Left cardiac atrium (tissue), 4 donors: ENCODE data around the gene ZNF182. TPM values are rescaled to one million over a fixed set of nuclear protein-coding genes. Genes with fewer than 3 reads are reported as not detected.
"Not testable (repeated sequence)": the region's sequence is repeated elsewhere in the genome, so short reads cannot be mapped to it uniquely, and the experiment has no call there.

Experiments used
- ATAC-seq, 2 donors: fragments of 200-7000 bp; cut with Tn5 transposase; one replicate each; pipeline ENCODE4 v1.9.1; 2020; ENCODE audit warnings: mild to moderate bottlenecking in 2 of 2, moderate library complexity in 2 of 2
- DNase-seq: peaks from one replicate; pipeline ENCODE4 v3.0.0-alpha.2; 2020
- intact Hi-C, 2 donors: fragments of 100-400 bp; cut with DNase I; formaldehyde crosslinking; loops; one replicate each; pipeline versions ENCODE4 v1.14.1 to v1.15.1; 2022 to 2023
- total RNA-seq, 2 donors: library from RNA; stranded (reverse); fragmentation: NEBNext Ultra II Directional; extraction: Animal tissue kit (Norgen Biotek cat#: 25700); gene quantifications; one replicate each; pipeline ENCODE4 v1.2.1, GENCODE V29; 2021
- donor health status: DM: no; HTN: yes; CAD: no.
- donor health status: DM: no; HTN: yes; CAD: no; lungs with severe emphysema.
- donor health status: DM: yes; HTN: yes; CAD: no.
- donor health status: Dilated cardiomyopathy.

Gene ZNF182
- total RNA-seq, 2 donors from 2014 or later = 2.7 to 2.9 TPM

DNA sequence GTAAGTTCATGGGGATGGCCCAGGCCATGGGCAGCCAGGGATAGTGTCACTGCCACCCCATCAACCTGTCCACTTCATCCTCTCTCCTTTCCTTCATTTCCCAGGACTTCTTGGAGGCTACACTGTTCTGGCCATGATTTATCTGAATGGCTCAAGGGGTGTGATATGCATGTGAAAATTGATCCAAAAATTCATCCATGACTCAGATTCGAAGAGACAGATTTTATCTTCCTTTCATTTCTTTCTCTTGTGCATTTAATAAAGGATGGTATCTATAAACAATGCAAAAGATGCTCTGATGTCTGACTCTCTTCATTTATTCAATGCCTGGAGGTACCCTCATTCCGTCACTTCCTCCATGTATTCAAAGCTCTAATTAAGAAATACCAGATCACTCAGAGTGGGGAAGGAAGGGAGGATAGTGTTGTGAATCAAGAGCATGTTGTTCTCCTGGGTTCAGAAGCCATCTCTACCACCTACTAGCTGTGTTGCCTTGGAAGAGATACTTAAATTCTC, 5.7 kb upstream of the ZNF182 start:
- not testable (repeated sequence) for DNase-seq

DNA sequence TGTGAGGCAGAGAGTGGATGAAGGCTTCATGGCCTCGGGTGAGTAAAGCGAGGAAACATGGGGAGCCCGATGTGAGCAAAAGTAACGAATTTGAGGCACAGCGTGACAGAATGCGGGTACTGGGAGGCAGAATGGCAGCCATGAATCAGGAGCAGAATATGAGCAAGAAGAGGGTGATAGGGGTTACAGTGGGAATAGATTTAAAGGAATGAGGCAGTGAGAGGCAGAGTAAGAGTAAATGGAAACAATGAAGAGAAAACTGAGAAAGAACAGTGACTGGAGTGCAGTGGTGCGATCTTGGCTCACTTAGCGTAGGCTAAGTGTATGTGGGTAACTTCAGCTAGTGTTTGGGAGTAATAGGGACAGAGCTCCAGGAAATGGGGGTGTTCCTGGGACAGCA, 2.9 kb upstream of the ZNF182 start, which contains the start of gene SPACA5:
Gene SPACA5 (plus strand): TSS at position 301 of the 400 bp plus-strand sequence. CDS start 815 bp downstream, outside the sequence.
- DNase-seq, ATAC-seq, intact Hi-C loops: not testable (repeated sequence)

More for the DNA sequence above, 5.7 kb upstream of the ZNF182 start:
- ATAC-seq, intact Hi-C loops: not testable (repeated sequence)

DNA sequence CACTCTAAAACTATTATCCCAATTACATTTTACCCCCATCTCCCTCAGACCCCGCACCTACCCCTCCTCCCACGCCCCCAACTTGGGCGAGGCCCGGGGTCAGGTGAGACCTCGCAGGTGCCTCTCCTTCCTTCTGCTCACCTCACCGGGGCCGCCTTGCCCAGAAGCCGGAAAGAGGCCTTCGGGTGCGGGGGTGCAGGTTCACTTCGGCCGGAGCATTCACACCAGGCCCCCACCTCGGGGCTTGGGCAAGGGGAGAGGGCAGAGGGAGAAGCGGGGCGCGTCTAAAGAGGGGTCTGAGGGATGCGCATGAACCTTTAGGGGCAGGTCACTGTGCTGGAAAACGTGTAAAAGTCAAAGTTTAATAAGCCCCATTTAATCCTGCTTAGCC, 427 bp downstream of the ZNF182 start:
- ATAC-seq (peak; percentile 9 to 27), DNase-seq (no peak)
- intact Hi-C loops = no loop called here

DNA sequence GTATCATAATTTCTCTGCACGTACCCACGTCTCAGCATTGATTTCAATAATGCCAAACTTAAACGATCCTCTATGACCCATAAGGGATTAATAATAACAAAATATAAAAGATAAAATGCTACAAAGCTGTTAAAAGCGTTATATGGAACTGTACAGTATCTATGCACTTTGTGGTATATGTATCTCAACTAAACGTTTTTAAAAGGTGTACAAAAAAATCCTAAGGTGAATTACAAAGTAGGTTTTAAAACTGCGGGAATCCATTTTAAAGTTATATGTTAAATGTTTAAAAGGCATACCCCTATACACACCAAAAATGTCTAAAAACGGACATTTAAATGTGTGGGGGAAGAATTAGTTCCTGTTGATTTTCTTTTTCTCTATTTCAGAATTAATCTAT, 860 bp downstream of the ZNF182 start:
- no peak for ATAC-seq
- intact Hi-C loops = no loop called here
- DNase-seq = no peak

DNA sequence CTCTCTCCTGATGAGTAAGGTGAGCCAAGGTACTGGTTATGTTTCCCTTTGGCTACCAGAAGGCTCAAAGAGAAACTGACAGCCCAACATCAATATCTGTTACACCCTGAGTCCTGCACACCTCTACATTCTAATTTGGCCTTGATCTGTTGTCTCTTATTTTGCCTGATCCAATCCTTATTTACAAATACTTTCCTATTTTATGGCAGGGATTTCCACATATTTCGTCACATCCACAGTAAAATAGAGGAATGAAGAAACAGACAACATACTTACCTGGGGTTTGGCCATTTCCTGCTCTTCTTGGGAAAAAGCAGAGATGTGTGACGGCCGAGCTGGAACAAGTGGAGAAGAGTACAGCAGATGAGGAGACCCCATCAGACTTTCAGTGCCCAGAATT, 1.5 kb downstream of the ZNF182 start:
- no peak for DNase-seq
- ATAC-seq = no peak
- intact Hi-C loops = no loop called here

DNA sequence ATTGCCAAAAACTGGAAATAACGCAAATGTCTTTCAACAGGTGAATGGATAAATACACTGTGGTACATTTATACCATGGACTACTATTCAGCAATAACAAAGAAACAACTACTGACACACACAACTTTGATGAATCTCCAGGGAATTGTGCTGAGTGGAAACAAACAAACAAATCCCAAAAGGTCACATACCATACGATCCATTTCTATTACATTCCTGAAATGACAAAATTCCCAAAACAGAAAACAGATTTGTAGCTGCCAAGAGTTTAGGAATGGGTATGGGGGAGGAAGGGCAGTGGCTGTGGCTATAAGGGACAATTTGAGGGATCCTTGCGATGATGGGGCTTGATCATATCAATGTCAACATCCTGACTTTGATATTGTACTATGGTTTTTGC, 2.5 kb downstream of the ZNF182 start:
- intact Hi-C loops = no loop called here
- ATAC-seq (no peak), DNase-seq (no peak)

DNA sequence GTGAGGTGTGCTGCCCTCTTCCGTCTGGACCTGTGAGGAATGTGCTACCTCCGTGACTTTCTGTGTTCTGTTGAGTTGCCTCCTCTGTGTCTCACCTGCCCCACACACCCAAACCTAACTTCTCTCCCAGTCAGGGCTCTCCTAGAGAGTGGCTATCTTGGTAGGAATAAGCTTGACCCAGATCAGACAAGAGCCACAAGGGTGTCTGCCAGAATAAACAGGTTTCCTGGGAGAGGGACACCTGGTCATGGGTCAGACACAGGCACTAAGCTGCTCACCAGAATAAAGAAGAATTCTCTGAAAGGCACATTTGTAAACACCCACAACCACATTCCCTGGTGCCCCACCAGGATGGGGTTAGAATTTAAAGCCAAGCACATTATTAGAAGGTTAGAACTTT, 11.1 kb downstream of the ZNF182 start:
- intact Hi-C loops = no loop called here
- ATAC-seq = no peak
- DNase-seq = no peak

DNA sequence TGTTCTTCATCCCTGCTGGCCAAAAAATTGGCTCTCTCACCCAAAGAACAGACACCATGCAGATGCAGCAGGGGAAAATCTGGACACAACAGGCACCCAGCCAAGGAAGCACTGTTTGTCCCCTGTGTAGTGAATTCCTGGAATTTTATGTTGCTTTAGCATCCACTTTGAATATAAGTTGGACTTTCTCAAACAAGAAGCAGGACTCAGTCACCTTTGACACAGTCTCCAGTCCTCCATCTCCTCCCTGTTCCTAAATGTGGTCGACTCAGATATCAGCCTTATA, 11.8 kb downstream of the ZNF182 start:
- ATAC-seq (no peak), DNase-seq (no peak)
- intact Hi-C loops = no loop called here

DNA sequence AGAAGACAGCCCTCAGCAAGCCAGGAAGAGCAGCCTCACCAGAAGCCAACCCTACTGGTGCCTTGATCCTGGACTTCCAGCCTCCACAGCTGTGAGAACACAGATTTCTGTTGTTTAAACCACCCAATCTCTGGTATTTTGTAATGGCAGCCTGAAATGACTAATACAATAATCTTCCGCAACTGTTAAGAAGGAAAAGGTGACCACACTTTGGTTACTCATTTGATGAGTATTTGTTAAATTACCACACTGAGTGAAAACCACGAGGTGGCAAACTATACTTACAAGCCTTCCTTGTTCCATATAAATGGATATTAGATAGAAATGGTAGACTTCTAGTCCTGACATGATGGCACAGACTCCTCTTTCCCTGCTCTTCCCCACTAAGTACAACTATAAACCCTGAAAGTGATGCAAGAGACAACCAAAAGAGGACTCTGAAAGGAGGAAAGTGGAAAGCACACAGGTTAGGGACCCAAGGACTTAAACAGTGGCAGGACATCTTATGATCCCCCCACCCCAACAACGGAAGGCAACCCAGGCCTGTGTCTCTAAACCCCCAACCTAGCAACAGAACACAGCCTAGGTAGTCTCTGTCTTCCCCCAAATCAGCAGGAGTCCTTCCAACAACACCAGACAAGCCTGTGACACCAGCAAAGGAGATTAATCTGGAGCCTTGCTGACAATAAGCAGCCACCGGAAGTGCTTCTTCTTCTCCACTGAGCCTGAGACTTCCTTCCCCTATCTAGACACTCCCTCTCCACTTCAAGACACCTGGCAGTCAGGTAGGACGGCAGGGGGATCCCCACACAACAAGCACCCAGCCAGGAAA, 12.3 kb downstream of the ZNF182 start:
- DNase-seq = no peak
- intact Hi-C loops = no loop called here
- ATAC-seq = no peak

DNA sequence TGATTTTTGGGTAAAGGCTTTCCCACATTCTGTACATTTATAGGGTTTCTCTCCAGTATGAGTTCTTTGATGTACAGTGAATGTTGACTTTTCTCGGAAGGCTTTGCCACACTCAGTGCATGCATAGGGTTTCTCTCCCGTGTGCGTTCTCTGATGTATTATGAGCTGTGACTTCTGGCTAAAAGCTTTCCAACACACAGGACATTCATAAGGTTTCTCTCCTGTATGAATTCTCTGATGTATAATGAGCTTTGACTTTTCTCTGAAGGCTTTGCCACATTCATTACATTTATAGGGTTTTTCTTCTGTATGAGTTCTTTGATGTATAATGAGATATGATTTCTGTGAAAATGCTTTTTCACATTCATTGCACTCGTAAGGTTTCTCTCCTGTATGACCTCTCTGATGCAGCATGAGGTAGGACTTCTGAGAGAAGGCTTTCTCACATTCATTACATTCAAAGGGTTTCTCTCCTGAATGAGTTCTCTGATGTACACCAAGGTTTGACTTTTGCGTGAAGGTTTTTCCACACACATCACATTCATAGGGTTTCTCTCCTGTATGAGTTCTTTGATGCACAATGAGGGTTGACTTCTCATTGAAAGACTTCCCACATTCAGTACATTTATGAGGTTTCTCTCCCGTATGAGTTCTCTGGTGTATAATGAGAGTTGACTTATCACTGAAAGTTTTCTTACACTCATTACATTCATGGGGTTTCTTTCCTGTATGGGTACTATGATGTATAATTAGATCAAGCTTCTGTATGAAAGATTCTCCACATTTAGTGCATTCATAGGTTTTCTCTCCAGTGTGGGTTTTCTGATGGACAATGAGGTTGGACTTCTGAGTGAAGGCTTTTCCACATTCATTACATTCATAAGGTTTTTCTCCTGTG, 27.3 kb downstream of the ZNF182 start:
- DNase-seq (no peak), ATAC-seq (no peak)
- intact Hi-C loops = no loop called here

DNA sequence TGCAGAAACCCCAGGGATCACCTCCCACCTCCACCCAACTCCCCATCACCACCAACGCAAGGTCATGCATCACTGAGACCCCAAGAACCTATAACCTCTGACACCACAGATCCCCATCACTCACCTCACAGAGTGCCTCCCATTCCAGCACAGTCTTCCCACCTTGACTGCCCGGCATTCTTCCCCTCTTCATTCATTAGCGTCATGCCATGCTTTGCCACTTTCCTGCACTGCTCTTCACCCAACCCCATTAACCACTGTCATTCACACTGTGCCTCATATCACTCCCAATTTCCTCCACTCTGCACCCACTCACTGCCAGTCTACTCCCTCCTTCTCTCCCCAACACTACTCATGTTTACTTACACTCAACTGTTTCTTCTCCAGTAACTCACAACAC, 30.6 kb downstream of the ZNF182 start:
- intact Hi-C loops = no loop called here
- no peak for DNase-seq
- no peak for ATAC-seq

DNA sequence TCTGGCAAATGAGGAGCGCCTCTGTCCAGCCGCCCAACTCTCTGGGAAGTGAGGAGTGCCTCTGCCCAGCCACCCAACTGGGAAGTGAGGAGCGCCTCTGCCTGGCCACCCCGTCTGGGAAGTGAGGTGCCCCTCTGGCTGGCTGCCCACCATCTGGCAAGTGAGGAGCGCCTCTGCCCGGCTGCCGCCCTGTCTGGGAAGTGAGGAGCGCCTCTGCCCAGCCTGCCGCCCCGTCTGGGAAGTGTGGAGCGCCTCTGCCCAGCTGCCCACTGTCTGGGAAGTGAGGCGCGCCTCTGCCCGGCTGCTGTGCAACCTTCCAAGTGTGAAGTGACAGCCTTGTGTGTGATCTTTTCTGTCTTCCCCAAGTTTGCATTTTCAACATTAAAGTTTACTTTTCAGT, 38.3 kb downstream of the ZNF182 start:
- DNase-seq, intact Hi-C loops, ATAC-seq: not testable (repeated sequence)

DNA sequence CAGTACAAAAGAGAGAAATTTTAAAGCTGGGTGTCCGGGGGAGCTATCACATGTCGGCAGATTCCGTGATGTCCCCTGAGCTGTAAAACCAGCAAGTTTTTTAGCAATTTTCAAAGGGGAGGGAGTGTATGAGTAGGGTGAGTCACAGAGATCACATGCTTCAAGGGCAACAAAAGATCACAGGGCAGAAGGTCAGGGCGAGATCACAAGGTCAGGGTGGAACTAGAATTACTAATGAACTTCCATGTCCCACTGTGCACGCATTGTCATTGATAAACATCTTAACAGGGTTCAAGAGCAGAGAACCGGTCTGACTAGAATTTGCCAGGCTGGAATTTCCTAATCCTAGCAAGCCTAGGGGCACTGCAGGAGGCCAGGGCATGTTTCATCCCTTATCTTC, 42.0 kb downstream of the ZNF182 start:
- intact Hi-C loops, DNase-seq, ATAC-seq: not testable (repeated sequence)

DNA sequence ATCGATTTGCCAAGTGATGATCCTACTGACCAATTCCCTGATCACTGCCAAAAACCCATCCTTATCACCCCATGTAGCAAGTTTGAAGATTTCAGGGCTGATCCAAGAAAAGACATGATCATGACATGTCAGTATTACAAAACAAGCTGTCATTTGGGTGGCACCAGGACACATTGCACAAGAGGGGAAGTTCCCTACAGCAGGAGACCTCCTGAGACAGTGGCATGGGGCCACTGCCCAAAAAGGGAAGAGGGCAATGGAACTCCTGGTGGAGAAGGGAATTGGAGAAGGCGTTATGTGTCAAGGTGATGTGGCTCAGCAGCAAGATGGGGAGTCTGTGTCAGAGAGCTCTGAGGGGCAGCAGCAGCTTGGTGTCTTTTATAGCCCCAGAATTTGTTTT, 43.4 kb downstream of the ZNF182 start:
- no peak for ATAC-seq
- intact Hi-C loops = no loop called here
- DNase-seq = no peak

DNA sequence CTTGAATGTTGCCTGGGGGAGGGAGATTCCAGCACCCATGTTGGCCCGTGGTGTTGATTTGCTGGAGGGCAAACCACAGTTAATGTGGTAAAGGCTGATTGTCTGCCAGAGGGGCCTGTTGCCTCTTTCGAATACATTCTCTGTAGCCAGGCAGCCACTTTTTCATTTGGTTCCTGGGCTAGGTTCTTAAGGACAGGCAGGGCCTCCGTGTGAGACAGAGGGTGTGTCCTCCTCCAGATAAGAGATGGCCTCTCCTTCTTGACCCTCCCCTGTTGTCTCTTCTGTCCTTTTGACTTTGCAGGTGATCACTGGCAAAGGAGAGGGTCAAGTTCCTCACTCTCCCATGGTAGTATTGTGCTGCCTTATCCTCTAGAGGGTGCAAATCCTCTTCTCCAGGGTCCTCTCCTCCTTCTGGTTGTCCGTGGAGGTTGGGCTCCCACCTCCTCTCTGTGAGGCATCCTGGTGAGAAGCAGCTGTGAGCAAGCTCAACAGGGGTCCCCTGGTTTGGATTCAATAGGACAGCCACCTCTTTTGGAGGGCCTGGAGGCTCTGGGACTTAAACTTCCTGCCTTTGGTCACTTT, 44.9 kb downstream of the ZNF182 start:
- intact Hi-C loops = no loop called here
- ATAC-seq (no peak), DNase-seq (no peak)

DNA sequence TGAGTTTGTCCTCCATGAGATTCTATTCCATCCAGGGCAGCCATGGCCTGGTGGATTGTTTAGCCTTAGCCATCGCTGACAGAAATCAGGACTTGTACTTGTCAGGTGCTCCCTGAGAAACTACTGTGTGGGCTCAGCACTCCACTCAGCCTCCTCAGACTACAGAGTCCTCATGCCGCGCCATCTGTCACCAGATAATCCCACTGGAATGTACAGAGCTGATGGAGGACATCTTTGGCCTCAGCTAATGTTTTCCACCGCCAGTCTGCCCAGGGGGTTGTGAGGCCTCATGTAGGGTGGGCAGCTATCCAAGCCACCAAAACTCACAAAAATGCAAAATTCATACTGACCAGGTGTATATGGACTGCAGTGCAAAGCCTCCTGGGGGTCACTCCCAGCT, 45.6 kb downstream of the ZNF182 start:
- ATAC-seq, intact Hi-C loops, DNase-seq: not testable (repeated sequence)

DNA sequence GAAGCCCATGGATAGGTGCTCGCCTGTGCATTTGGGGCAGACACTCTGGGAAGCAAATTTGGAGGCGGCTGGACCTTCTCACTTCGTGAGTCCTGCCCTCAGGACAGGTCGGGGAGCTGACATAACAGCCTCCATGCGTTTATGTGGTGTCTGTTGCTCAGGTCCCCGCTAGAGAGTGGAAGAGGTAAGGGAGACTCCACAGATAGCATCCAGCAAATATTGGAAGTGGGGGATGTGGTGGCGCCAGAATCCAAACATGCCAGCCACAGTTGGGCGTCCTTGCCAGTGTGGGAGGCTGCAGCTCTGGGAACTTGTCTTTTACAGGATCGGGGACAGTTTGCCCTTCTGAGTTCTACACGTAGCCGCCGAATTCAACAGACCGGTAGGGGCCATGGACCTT, 47.8 kb downstream of the ZNF182 start:
- intact Hi-C loops = no loop called here
- no peak for DNase-seq

DNA sequence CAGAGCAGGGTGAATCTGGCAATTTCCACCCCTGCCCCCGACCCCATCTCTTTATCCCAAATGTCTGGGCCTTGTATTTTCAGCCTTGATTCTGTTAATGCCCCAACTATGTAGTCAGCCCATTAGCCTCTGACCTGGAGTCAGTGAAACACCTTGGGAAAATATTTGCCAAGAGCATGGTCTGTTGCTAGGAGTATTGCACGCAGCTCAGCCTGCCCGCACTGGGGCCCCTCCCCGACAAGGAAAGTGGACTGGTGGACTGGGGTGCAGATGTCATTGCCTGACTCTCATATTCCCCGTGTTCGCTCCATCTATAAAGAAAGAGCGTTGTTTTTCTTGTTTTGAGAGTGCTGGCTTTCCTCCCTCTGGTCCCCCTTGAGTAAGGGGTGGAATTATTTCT, 48.5 kb downstream of the ZNF182 start:
- intact Hi-C loops, DNase-seq, ATAC-seq: not testable (repeated sequence)

More for the DNA sequence above, 47.8 kb downstream of the ZNF182 start:
- ATAC-seq = no peak

DNA sequence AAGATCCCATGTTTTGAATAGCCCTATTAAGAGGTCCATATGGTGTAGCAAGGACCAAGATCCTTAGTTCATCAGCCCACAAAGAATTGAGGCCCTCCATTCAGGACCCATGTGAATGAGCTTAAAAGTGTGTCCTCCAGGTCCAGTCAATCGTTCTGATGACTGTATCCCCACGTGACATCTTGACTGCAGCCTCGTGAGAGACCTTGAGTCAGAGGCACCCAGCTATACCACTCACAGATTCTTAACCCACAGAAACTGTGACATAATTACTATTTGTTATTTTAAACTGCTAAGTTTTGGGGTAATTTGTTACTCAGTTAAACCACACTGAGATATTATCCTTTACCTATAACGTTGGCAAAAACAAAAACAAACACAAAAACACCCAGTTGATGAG, 62.4 kb downstream of the ZNF182 start:
- no peak for DNase-seq
- intact Hi-C loops = no loop called here
- ATAC-seq = no peak

DNA sequence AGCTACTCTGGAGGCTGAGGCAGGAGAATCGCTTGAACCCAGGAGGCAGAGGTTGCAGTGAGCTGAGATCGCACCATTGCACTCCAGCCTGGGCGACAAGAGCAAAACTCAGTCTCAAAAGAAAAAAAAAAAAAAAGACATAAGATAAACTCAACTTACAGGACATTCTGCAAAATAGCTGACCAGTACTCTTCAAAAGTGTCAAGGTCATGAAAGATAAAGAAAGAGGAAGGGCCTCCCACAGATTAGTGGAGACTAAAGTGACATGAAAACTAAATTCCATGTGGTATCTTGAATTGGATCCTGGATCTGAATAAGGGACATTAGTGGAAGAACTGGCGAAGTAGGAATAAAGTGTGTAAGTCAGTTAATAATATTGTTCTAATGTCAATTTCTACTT, 63.3 kb downstream of the ZNF182 start:
- ATAC-seq (no peak), DNase-seq (no peak)
- intact Hi-C loops = no loop called here
